ENCODE measurements around the gene CD81. TPM values are rescaled to one million over a fixed set of nuclear protein-coding genes. Genes with fewer than 3 reads are reported as not detected.

Gene CD81
- total and polyA plus RNA-seq, 2 experiments from 2014 or later: 67.6 to 434 TPM

DNA sequence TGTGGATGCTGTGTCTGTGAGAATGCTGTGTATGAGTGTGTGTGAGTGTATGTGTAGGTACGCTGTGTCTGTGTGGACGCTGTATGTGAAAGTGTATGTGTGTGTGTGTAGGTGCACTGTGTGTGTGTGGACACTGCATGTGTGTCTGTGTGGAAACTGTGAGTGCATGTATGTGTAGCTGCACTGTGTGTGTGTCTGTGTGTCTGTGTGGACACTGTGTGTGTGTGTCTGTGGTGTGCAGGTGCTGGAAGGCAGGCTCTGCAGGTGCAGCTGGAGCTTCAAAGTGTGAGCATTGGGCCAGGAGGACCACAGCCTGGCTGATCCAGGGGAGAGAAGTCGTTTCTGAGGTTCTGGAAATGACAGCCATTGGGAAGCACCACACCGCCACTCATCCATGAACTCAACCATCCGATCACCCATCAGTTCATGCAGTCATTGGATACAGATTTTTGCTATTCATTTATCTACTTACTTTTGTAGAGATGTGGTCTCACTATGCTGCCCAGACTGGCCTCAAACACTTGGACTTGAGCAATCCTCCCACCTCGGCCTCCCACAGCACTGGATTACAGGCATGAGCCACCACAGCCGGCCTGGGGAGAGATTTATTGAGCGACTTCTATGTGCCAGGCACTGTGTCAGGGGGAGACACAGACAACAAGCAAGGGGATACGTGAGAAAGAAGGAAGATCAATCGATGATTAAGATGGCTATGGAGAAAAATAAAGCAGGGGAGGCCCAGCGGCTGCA, 57.6 kb downstream of the CD81 start:
- Histone ChIP-seq H3K9me2 (ENCODE audit: insufficient read depth) (no peaks in the 10 kb centered on the region), H2AFZ (no peak overlapping the region), H3K79me2 (ENCODE audit: insufficient read depth) (no peaks in the 10 kb centered on the region), H3K36me3 (ENCODE audit: low read depth) (no peaks in the 10 kb centered on the region), H3K9me3 (ENCODE audit: low read depth) (no peaks in the 10 kb centered on the region), H3F3A (ENCODE audit: insufficient read depth) (no peaks in the 10 kb centered on the region), H3K4me3 (no peak overlapping the region), H3K27me3 (replicated peaks; ENCODE audit: insufficient read depth) (peaks cover 20% of the 10 kb centered on the region; the same call in 1 of the 2 replicates), H3K9ac (no peak overlapping the region), H3K4me2 (ENCODE audit: unreplicated experiment) (no peak overlapping the region), H3K4me1 (ENCODE audit: insufficient read depth) (no peaks in the 10 kb centered on the region), H3K27ac (no peak overlapping the region), H4K20me1 (ENCODE audit: insufficient read depth) (no peaks in the 10 kb centered on the region)
- in situ Hi-C loops (cut with MboI): loop anchor here (5.0 to 10.0 kb wide), 2 partner anchors 98 to 460 kb away; no protein-coding TSS in a partner anchor
- WGBS, 2 experiments (ENCODE audit: low coverage in 1 of 2, low lambda C conversion rate in 2 of 2, missing lambda C conversion rate in 2 of 2): 57 to 58% methylated on average over 11 of the region's 11 CpGs
- TF ChIP-seq EZH2 (IDR thresholded peaks at IDR 0.05; ENCODE audit: insufficient read depth, poor library complexity, severe bottlenecking): no peak
- TF ChIP-seq EZH2phosphoT487 (IDR thresholded peaks at IDR 0.05; ENCODE audit: insufficient read depth, low read depth): no peak
- DNase-seq: no peak

DNA sequence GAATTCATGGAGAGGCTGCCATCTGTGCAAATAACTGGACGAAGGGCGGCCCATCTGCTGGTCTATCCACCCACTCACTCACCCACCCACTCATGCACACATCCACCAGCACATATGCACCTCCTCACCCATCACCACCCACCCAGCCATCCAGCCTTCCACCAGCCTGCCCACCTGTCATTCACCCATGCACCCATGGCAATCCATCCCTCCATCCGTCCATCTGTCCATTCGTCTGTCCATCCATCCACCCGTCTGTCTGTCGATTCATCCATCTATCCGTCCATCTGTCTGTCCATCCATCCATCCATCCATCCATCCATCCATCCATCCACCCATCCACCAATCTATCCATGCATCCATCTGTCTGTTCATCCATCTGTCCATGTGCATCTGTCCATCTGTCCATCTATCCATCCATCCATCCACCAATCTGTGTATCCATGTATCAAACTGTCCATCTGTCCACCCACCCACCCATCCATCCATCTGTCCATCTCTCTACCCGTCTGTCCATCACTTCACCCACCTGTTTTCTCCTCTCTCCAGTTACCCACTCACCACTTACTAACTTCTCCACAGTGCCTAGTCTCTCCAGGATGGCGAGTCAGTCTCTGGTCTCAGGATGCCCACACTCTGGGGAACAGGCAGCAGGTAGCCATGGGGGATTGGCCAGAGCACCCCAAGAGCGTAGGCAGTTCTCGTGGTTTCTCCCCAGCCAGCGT, 58.3 kb downstream of the CD81 start:
- no peak for DNase-seq
- no peaks in the 10 kb centered on the region for H3K36me3 ChIP-seq (ENCODE audit: low read depth)
- WGBS, 2 experiments (ENCODE audit: low coverage in 1 of 2, low lambda C conversion rate in 2 of 2, missing lambda C conversion rate in 2 of 2): 66 to 67% methylated on average over 10 to 12 of the region's 12 CpGs
- TF ChIP-seq EZH2phosphoT487 (IDR thresholded peaks at IDR 0.05; ENCODE audit: insufficient read depth, low read depth): no peak
- TF ChIP-seq EZH2 (IDR thresholded peaks at IDR 0.05; ENCODE audit: insufficient read depth, poor library complexity, severe bottlenecking): no peak
- H3K79me2 ChIP-seq (ENCODE audit: insufficient read depth): no peaks in the 10 kb centered on the region
- no peaks in the 10 kb centered on the region for H3K9me3 ChIP-seq (ENCODE audit: low read depth)
- H3K9ac ChIP-seq: no peak overlapping the region
- H4K20me1 ChIP-seq (ENCODE audit: insufficient read depth): no peaks in the 10 kb centered on the region
- H3F3A ChIP-seq (ENCODE audit: insufficient read depth): no peaks in the 10 kb centered on the region
- H2AFZ ChIP-seq: no peak overlapping the region
- no peak overlapping the region for H3K4me2 ChIP-seq (ENCODE audit: unreplicated experiment)
- H3K4me1 ChIP-seq (ENCODE audit: insufficient read depth): no peaks in the 10 kb centered on the region
- H3K27me3 ChIP-seq (replicated peaks; ENCODE audit: insufficient read depth): peaks cover 20% of the 10 kb centered on the region; the same call in 1 of the 2 replicates
- H3K27ac ChIP-seq: no peak overlapping the region
- in situ Hi-C loops (cut with MboI): loop anchor here (10.0 kb wide), 1 partner anchor 459 kb away; no protein-coding TSS in a partner anchor
- no peak overlapping the region for H3K4me3 ChIP-seq
- H3K9me2 ChIP-seq (ENCODE audit: insufficient read depth): no peaks in the 10 kb centered on the region

DNA sequence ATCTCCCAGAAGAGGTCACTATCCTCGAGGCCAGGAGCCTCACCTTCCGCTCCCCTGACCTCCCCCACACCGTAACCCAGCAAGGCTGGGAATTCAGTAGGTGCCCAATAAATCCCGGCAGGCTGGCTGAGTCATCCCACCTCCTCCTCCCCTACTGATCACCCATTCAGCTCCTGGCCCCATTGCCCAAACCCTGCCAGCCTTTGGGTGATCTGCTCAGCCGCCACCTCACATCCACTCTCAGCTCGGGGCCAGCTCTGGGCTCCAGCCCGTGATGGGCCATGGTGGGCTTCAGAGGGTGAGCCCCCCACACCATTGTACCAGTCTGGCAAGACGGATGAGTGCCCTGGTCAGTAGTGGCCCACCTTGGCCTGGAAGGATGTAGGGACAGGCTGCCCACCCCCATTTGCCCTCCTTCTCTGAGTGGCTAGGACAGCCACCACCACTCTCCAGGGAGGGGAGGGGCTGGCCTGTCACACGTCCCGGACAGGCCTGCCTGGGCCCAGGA, 59.0 kb downstream of the CD81 start:
- Histone ChIP-seq H3K9ac (no peak overlapping the region), H3K9me2 (ENCODE audit: insufficient read depth) (no peaks in the 10 kb centered on the region), H3K4me3 (no peak overlapping the region), H2AFZ (no peak overlapping the region), H3K27me3 (replicated peaks; ENCODE audit: insufficient read depth) (peaks cover 20% of the 10 kb centered on the region; the same call in 1 of the 2 replicates), H3K4me2 (ENCODE audit: unreplicated experiment) (no peak overlapping the region), H3K27ac (no peak overlapping the region), H4K20me1 (ENCODE audit: insufficient read depth) (no peaks in the 10 kb centered on the region), H3K4me1 (ENCODE audit: insufficient read depth) (no peaks in the 10 kb centered on the region), H3K79me2 (ENCODE audit: insufficient read depth) (no peaks in the 10 kb centered on the region), H3F3A (ENCODE audit: insufficient read depth) (no peaks in the 10 kb centered on the region), H3K9me3 (ENCODE audit: low read depth) (no peaks in the 10 kb centered on the region), H3K36me3 (ENCODE audit: low read depth) (no peaks in the 10 kb centered on the region)
- TF ChIP-seq EZH2 (IDR thresholded peaks at IDR 0.05; ENCODE audit: insufficient read depth, poor library complexity, severe bottlenecking): no peak
- no peak for TF ChIP-seq EZH2phosphoT487 (IDR thresholded peaks at IDR 0.05; ENCODE audit: insufficient read depth, low read depth)
- in situ Hi-C loops (cut with MboI): loop anchor here (10.0 kb wide), 1 partner anchor 459 kb away; no protein-coding TSS in a partner anchor
- WGBS, 2 experiments (ENCODE audit: low coverage in 1 of 2, low lambda C conversion rate in 2 of 2, missing lambda C conversion rate in 2 of 2): 53 to 58% methylated on average over 10 of the region's 10 CpGs
- no peak for DNase-seq

DNA sequence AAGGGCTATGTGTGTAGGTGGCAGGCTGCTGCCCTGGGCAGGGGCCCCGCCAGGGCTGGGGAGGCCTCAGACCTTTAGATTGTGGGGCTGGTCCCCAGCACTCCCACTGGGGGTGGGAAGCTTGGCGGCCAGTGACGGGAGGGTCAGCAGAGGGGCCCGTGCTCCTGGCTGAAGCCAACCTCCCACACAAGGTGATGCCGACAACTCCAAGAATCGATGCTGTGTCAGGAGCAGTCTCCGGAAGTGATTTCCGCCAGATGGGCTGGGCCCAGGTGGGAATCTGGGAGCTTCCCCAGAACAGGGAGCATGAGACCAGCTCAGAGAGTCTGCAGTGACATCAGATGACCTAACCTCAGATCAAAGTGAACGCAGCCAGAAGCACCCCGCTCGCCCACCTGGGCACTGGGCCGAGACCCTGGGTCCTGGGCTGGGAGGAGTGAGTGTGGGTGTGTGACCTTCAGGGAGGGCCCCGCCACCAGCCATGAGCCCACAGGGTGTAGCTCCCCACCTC, 59.5 kb downstream of the CD81 start:
- Histone ChIP-seq H3K9ac (no peak overlapping the region), H3K27ac (no peak overlapping the region), H4K20me1 (ENCODE audit: insufficient read depth) (no peaks in the 10 kb centered on the region), H3K9me2 (ENCODE audit: insufficient read depth) (no peaks in the 10 kb centered on the region), H3K4me1 (ENCODE audit: insufficient read depth) (no peaks in the 10 kb centered on the region), H3K27me3 (replicated peaks; ENCODE audit: insufficient read depth) (peaks cover 20% of the 10 kb centered on the region; the same call in 1 of the 2 replicates), H2AFZ (no peak overlapping the region), H3F3A (ENCODE audit: insufficient read depth) (no peaks in the 10 kb centered on the region), H3K4me2 (ENCODE audit: unreplicated experiment) (no peak overlapping the region), H3K4me3 (no peak overlapping the region), H3K79me2 (ENCODE audit: insufficient read depth) (no peaks in the 10 kb centered on the region), H3K36me3 (ENCODE audit: low read depth) (no peaks in the 10 kb centered on the region), H3K9me3 (ENCODE audit: low read depth) (no peaks in the 10 kb centered on the region)
- WGBS, 2 experiments (ENCODE audit: low coverage in 1 of 2, low lambda C conversion rate in 2 of 2, missing lambda C conversion rate in 2 of 2): 44 to 56% methylated on average over 9 of the region's 13 CpGs
- TF ChIP-seq EZH2 (IDR thresholded peaks at IDR 0.05; ENCODE audit: insufficient read depth, poor library complexity, severe bottlenecking): no peak
- TF ChIP-seq EZH2phosphoT487 (IDR thresholded peaks at IDR 0.05; ENCODE audit: insufficient read depth, low read depth): no peak
- in situ Hi-C loops (cut with MboI): loop anchor here (10.0 kb wide), 1 partner anchor 458 kb away; no protein-coding TSS in a partner anchor
- no peak for DNase-seq
